Putamen (tissue), 1 donor: ENCODE results near the gene ATP11A.

Experiments used
- DNase-seq: peaks from one replicate; pipeline ENCODE4 v3.0.0-alpha.2; 2016; ENCODE audit warnings: low spot score

The ATP11A gene

GRCh38 chr13:112743451-112744167, 53.8 kb downstream of the ATP11A start:
- no peak for DNase-seq

- DNase-seq: no peak
Measured at GRCh38 chr13:112744168-112745021, 54.6 kb downstream of the ATP11A start.

- DNase-seq: no peak
Measured at GRCh38 chr13:112746044-112746443, 56.2 kb downstream of the ATP11A start.

GRCh38 chr13:112747256-112747655, 57.4 kb downstream of the ATP11A start:
- DNase-seq: peak; percentile 60

- DNase-seq: peak; percentile 78
Measured at GRCh38 chr13:112748947-112749735, 59.3 kb downstream of the ATP11A start.

GRCh38 chr13:112750570-112750969, 60.7 kb downstream of the ATP11A start:
- no peak for DNase-seq

GRCh38 chr13:112751617-112752016, 61.8 kb downstream of the ATP11A start:
- no peak for DNase-seq

- DNase-seq: no peak
Measured at GRCh38 chr13:112752211-112752610, 62.4 kb downstream of the ATP11A start.

GRCh38 chr13:112752711-112753541, 63.1 kb downstream of the ATP11A start:
- no peak for DNase-seq

GRCh38 chr13:112753833-112754232, 64.0 kb downstream of the ATP11A start:
- no peak for DNase-seq

- DNase-seq: no peak
Measured at GRCh38 chr13:112754281-112755025, 64.6 kb downstream of the ATP11A start.

GRCh38 chr13:112755331-112755730, 65.5 kb downstream of the ATP11A start:
- no peak for DNase-seq

GRCh38 chr13:112756081-112756480, 66.2 kb downstream of the ATP11A start:
- DNase-seq: no peak

GRCh38 chr13:112756511-112756966, 66.7 kb downstream of the ATP11A start:
- DNase-seq: no peak

GRCh38 chr13:112756967-112757758, 67.3 kb downstream of the ATP11A start:
- peak; percentile 93 for DNase-seq

- DNase-seq: no peak
Measured at GRCh38 chr13:112757759-112758086, 67.9 kb downstream of the ATP11A start.

GRCh38 chr13:112759053-112759452, 69.2 kb downstream of the ATP11A start:
- DNase-seq: no peak

GRCh38 chr13:112759827-112760226, 70.0 kb downstream of the ATP11A start:
- no peak for DNase-seq

- no peak for DNase-seq
Measured at GRCh38 chr13:112760435-112760834, 70.6 kb downstream of the ATP11A start.

- no peak for DNase-seq
Measured at GRCh38 chr13:112760931-112761330, 71.1 kb downstream of the ATP11A start.
